Adrenal gland (tissue), 5 donors: ENCODE results near the gene CNNM2.
"Not testable (repeated sequence)": the region's sequence is repeated elsewhere in the genome, so short reads cannot be mapped to it uniquely, and the experiment has no call there.

Source experiments
- CTCF ChIP-seq, 6 experiments: fragments of 450-650 bp in 4 of 6; fragments of 200-600 bp in 2 of 6; sonication (generic) in 1 of 6; IDR thresholded peaks; 1 replicate in 5 of 6; 2 replicates in 1 of 6; pipeline versions ENCODE4 v1.5.1 to v1.8.0; 2016 to 2021; ENCODE audit warnings: antibody characterized with exemption in 6 of 6, mild to moderate bottlenecking in 2 of 6, moderate library complexity in 1 of 6
- POLR2A ChIP-seq, 2 donors: fragments of 450-650 bp; IDR thresholded peaks; one replicate each; pipeline ENCODE4 v1.6.1; 2017; ENCODE audit warnings: antibody characterized with exemption in 2 of 2, mild to moderate bottlenecking in 2 of 2, moderate library complexity in 1 of 2
- donor health status: DM: no; HTN: no; CAD: no.

- TF ChIP-seq CTCF, POLR2A (IDR thresholded peaks at IDR 0.05): not testable (repeated sequence)
Observed at GRCh38 chr10:102964064-102964463, 46.0 kb downstream of the CNNM2 start.
